ENCODE results near the gene CBLIF.

CBLIF gene

GRCh38 chr11:59783632-59784090 lies 61.6 kb downstream of the CBLIF start:
- FAIRE-seq (no peak), DNase-seq (ENCODE audit: insufficient read length, low spot score) (no peak)
- no peak for TF ChIP-seq CTCF (IDR thresholded peaks at IDR 0.05; ENCODE audit: insufficient read depth, missing control alignments)

GRCh38 chr11:59782080-59782479 lies 63.2 kb downstream of the CBLIF start:
- DNase-seq (ENCODE audit: insufficient read length, low spot score) (no peak), FAIRE-seq (no peak)
- TF ChIP-seq CTCF (IDR thresholded peaks at IDR 0.05; ENCODE audit: insufficient read depth, missing control alignments) = no peak

GRCh38 chr11:59779487-59779886 lies 65.8 kb downstream of the CBLIF start:
- no peak for FAIRE-seq

More at GRCh38 chr11:59779487-59779886, 65.8 kb downstream of the CBLIF start:
- no peak for DNase-seq (ENCODE audit: insufficient read length, low spot score)
- no peak for TF ChIP-seq CTCF (IDR thresholded peaks at IDR 0.05; ENCODE audit: insufficient read depth, missing control alignments)
